ENCODE measurements around the gene GALT. TPM values are rescaled to one million over a fixed set of nuclear protein-coding genes. Genes with fewer than 3 reads are reported as not detected.

GALT gene
- total and polyA plus RNA-seq, 2 of the 13 experiments (the other 11 are each of a cell fraction or from before 2014, with no cell fraction given): 40.4 to 46.3 TPM

- no peak for TF ChIP-seq NFRKB (IDR thresholded peaks at IDR 0.05)
- no peak; the same call in 1 of the 2 replicates for TF ChIP-seq SAFB2 (CRISPR knock-in tag; IDR thresholded peaks at IDR 0.05; ENCODE audit: borderline replicate concordance, low read depth)
- peak; percentile 94 for TF ChIP-seq SRSF1 (optimal IDR thresholded peaks at IDR 0.05; ENCODE audit: low read depth, low read length)
- TF ChIP-seq ZNF672 (CRISPR knock-in tag; IDR thresholded peaks at IDR 0.05): 0 out of 2 replicates have a peak, but pooled peaks have one; percentile 38
- no peak for TF ChIP-seq ZNF879 (CRISPR knock-in tag; IDR thresholded peaks at IDR 0.05)
- no peak for TF ChIP-seq AFF4 (CRISPR knock-in tag; IDR thresholded peaks at IDR 0.05)
- no peak for TF ChIP-seq FLYWCH1 (CRISPR knock-in tag; IDR thresholded peaks at IDR 0.05)
- TF ChIP-seq ZNF280D (CRISPR knock-in tag; IDR thresholded peaks at IDR 0.05): no peak
- TF ChIP-seq ZZZ3 (CRISPR knock-in tag; IDR thresholded peaks at IDR 0.05; ENCODE audit: borderline replicate concordance): no peak; the same call in 1 of the 2 replicates
- no peak; the same call in 1 of the 2 replicates for TF ChIP-seq KDM5A (IDR thresholded peaks at IDR 0.05; ENCODE audit: borderline replicate concordance, low read length)
- no peak for TF ChIP-seq ZNF710 (CRISPR knock-in tag; IDR thresholded peaks at IDR 0.05; ENCODE audit: borderline replicate concordance)
- no peak for TF ChIP-seq ATF3 (CRISPR knock-in tag; IDR thresholded peaks at IDR 0.05)
- TF ChIP-seq NCOA2 (CRISPR knock-in tag; IDR thresholded peaks at IDR 0.05): no peak; the same call in 1 of the 2 replicates
- no peak for TF ChIP-seq ZMYM3 (CRISPR knock-in tag; IDR thresholded peaks at IDR 0.05)
- no peak for TF ChIP-seq ATF4 (CRISPR knock-in tag; IDR thresholded peaks at IDR 0.05)
- TF ChIP-seq ZNF414 (CRISPR knock-in tag; IDR thresholded peaks at IDR 0.05): no peak
- TF ChIP-seq NKX3-1 (CRISPR knock-in tag; IDR thresholded peaks at IDR 0.05): no peak
- peak; percentile 42; the same call in 1 of the 2 replicates for TF ChIP-seq HIVEP1 (CRISPR knock-in tag; IDR thresholded peaks at IDR 0.05)
Observed at GRCh38 chr9:34651876-34652601, 5.6 kb downstream of the GALT start, which contains the start of gene IL11RA (continued).

All from HepG2 (cell line).